ENCODE results near the gene ZFP57. TPM values are rescaled to one million over a fixed set of nuclear protein-coding genes. Genes with fewer than 3 reads are reported as not detected.

The ZFP57 gene
- total RNA-seq, 1 donor from 2014 or later: 0.50 TPM

GRCh38 chr6:29709188-29709587 lies 28.2 kb upstream of the ZFP57 start:
- H3K36me3 ChIP-seq (ENCODE audit: insufficient read depth, low read length): no peaks in the 10 kb centered on the region
- H4K20me1 ChIP-seq (ENCODE audit: insufficient read depth, low read length): no peaks in the 10 kb centered on the region
- no peaks in the 10 kb centered on the region for H3K36me3 Mint-ChIP-seq (ENCODE audit: low read depth, unreplicated experiment)
- H3K27me3 ChIP-seq (ENCODE audit: insufficient read depth, low read length): no peaks in the 10 kb centered on the region
- DNase-seq (ENCODE audit: low read depth) (no peak), FAIRE-seq (no peak)
- no peaks in the 10 kb centered on the region for H3K79me2 ChIP-seq (ENCODE audit: insufficient read depth, low read length)
- no peak overlapping the region for H3K27ac ChIP-seq (ENCODE audit: low read depth, low read length)
- H3K9ac ChIP-seq (ENCODE audit: low read length): no peak overlapping the region
- H2AFZ ChIP-seq (ENCODE audit: low read depth, low read length): no peak overlapping the region
- H3K9me3 ChIP-seq (ENCODE audit: insufficient read depth, low read depth, low read length): no peaks in the 10 kb centered on the region
- H3K4me1 Mint-ChIP-seq (ENCODE audit: low read depth, unreplicated experiment): no peaks in the 10 kb centered on the region
- peaks cover 67% of the 10 kb centered on the region for H3K27me3 Mint-ChIP-seq (ENCODE audit: low read depth, unreplicated experiment)
- H3K4me2 ChIP-seq (ENCODE audit: low read length): no peak overlapping the region
- TF ChIP-seq, protein P1, sequence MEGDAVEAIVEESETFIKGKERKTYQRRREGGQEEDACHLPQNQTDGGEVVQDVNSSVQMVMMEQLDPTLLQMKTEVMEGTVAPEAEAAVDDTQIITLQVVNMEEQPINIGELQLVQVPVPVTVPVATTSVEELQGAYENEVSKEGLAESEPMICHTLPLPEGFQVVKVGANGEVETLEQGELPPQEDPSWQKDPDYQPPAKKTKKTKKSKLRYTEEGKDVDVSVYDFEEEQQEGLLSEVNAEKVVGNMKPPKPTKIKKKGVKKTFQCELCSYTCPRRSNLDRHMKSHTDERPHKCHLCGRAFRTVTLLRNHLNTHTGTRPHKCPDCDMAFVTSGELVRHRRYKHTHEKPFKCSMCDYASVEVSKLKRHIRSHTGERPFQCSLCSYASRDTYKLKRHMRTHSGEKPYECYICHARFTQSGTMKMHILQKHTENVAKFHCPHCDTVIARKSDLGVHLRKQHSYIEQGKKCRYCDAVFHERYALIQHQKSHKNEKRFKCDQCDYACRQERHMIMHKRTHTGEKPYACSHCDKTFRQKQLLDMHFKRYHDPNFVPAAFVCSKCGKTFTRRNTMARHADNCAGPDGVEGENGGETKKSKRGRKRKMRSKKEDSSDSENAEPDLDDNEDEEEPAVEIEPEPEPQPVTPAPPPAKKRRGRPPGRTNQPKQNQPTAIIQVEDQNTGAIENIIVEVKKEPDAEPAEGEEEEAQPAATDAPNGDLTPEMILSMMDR (IDR thresholded peaks at IDR 0.05; ENCODE audit: insufficient read depth, low read depth, low read length): no peak
- no peak for TF ChIP-seq EZH2 (IDR thresholded peaks at IDR 0.05; ENCODE audit: insufficient read depth, low read length)
- no peak overlapping the region for H3K4me3 Mint-ChIP-seq (ENCODE audit: unreplicated experiment)
- no peaks in the 10 kb centered on the region for H3K4me1 ChIP-seq (ENCODE audit: insufficient read depth, low read length)
- no peak overlapping the region for H3K27ac Mint-ChIP-seq (ENCODE audit: unreplicated experiment)
- no peak overlapping the region for H3K4me3 ChIP-seq (ENCODE audit: insufficient read depth, low read depth, low read length)
- H3K9me3 Mint-ChIP-seq (ENCODE audit: unreplicated experiment): no peaks in the 10 kb centered on the region

- Histone ChIP-seq H4K20me1 (ENCODE audit: insufficient read depth, low read length) (no peaks in the 10 kb centered on the region), H3K4me1 (ENCODE audit: insufficient read depth, low read length) (no peaks in the 10 kb centered on the region), H2AFZ (ENCODE audit: low read depth, low read length) (no peak overlapping the region), H3K36me3 (ENCODE audit: insufficient read depth, low read length) (no peaks in the 10 kb centered on the region), H3K79me2 (ENCODE audit: insufficient read depth, low read length) (no peaks in the 10 kb centered on the region), H3K27ac (ENCODE audit: low read depth, low read length) (no peak overlapping the region), H3K4me3 (ENCODE audit: insufficient read depth, low read depth, low read length) (no peak overlapping the region), H3K27me3 (ENCODE audit: insufficient read depth, low read length) (no peaks in the 10 kb centered on the region), H3K4me2 (ENCODE audit: low read length) (no peak overlapping the region), H3K9ac (ENCODE audit: low read length) (no peak overlapping the region), H3K9me3 (ENCODE audit: insufficient read depth, low read depth, low read length) (no peaks in the 10 kb centered on the region)
- DNase-seq (ENCODE audit: low read depth) (no peak), FAIRE-seq (no peak)
- Mint-ChIP-seq H3K36me3 (ENCODE audit: low read depth, unreplicated experiment) (no peaks in the 10 kb centered on the region), H3K9me3 (ENCODE audit: unreplicated experiment) (no peaks in the 10 kb centered on the region), H3K4me1 (ENCODE audit: low read depth, unreplicated experiment) (no peaks in the 10 kb centered on the region), H3K27ac (ENCODE audit: unreplicated experiment) (no peak overlapping the region), H3K4me3 (ENCODE audit: unreplicated experiment) (no peak overlapping the region), H3K27me3 (ENCODE audit: low read depth, unreplicated experiment) (peaks cover 67% of the 10 kb centered on the region)
- no peak for TF ChIP-seq EZH2 (IDR thresholded peaks at IDR 0.05; ENCODE audit: insufficient read depth, low read length)
- TF ChIP-seq, protein P1 (IDR thresholded peaks at IDR 0.05; ENCODE audit: insufficient read depth, low read depth, low read length): no peak
Observed at GRCh38 chr6:29708432-29709179, 27.7 kb upstream of the ZFP57 start.

Data from astrocyte (in vitro differentiated cells and primary cell).